GM18520 (cell line): ENCODE measurements around the gene SLC17A2.

Experiments
- ATAC-seq: cut with Tn5 transposase; IDR thresholded peaks from one replicate; pipeline ENCODE4 v1.9.1; 2021; ENCODE audit not compliant: unreplicated experiment

Gene SLC17A2

GRCh38 chr6:25921525-25922203 lies 8.8 kb downstream of the SLC17A2 start:
- no peak for ATAC-seq

GRCh38 chr6:25919657-25920056 lies 10.8 kb downstream of the SLC17A2 start:
- no peak for ATAC-seq

- ATAC-seq = no peak
Observed at GRCh38 chr6:25918083-25918683, 12.3 kb downstream of the SLC17A2 start.

GRCh38 chr6:25916789-25917490 lies 13.6 kb downstream of the SLC17A2 start:
- ATAC-seq = no peak

GRCh38 chr6:25916330-25916729 lies 14.2 kb downstream of the SLC17A2 start:
- no peak for ATAC-seq

- ATAC-seq = no peak
Observed at GRCh38 chr6:25913741-25914140, 16.8 kb downstream of the SLC17A2 start.

GRCh38 chr6:25911351-25911750 lies 19.1 kb downstream of the SLC17A2 start:
- no peak for ATAC-seq

GRCh38 chr6:25907475-25908014 lies 22.9 kb downstream of the SLC17A2 start:
- no peak for ATAC-seq

GRCh38 chr6:25903467-25904099 lies 26.9 kb downstream of the SLC17A2 start:
- no peak for ATAC-seq

- no peak for ATAC-seq
Observed at GRCh38 chr6:25902071-25902470, 28.4 kb downstream of the SLC17A2 start.

GRCh38 chr6:25900843-25901242 lies 29.6 kb downstream of the SLC17A2 start:
- no peak for ATAC-seq

- ATAC-seq = no peak
Observed at GRCh38 chr6:25899580-25900408, 30.7 kb downstream of the SLC17A2 start.

GRCh38 chr6:25899123-25899522 lies 31.4 kb downstream of the SLC17A2 start:
- no peak for ATAC-seq

GRCh38 chr6:25898289-25898977 lies 32.1 kb downstream of the SLC17A2 start:
- ATAC-seq = no peak

GRCh38 chr6:25896252-25896651 lies 34.2 kb downstream of the SLC17A2 start:
- no peak for ATAC-seq

GRCh38 chr6:25895771-25896170 lies 34.7 kb downstream of the SLC17A2 start:
- no peak for ATAC-seq

GRCh38 chr6:25893778-25894177 lies 36.7 kb downstream of the SLC17A2 start:
- no peak for ATAC-seq

- ATAC-seq = no peak
Observed at GRCh38 chr6:25892877-25893276, 37.6 kb downstream of the SLC17A2 start.

GRCh38 chr6:25889877-25890853 lies 40.3 kb downstream of the SLC17A2 start:
- no peak for ATAC-seq
